Panc1 (cell line): ENCODE results near the gene RANBP3L. TPM values are rescaled to one million over a fixed set of nuclear protein-coding genes. Genes with fewer than 3 reads are reported as not detected.
"Not testable (repeated sequence)": the region's sequence is repeated elsewhere in the genome, so short reads cannot be mapped to it uniquely, and the experiment has no call there.

Experiments
- ATAC-seq: fragments of 200-7000 bp; cut with Tn5 transposase; 2 replicates; pipeline ENCODE4 v1.9.1; 2020; ENCODE audit warnings: mild to moderate bottlenecking, moderate library complexity
- BruUV-seq: library from RNA; stranded (reverse); fragments of 400-500 nt; replicated peaks from 2 replicates; lab custom pipeline; 2021; lab: Mats Ljungman, UMichigan
- CTCF ChIA-PET: fragments of 300-600 bp; sonication (Branson Sonifier 250); formaldehyde crosslinking; loops from one replicate; lab custom pipeline; 2022; ENCODE audit warnings: antibody characterized with exemption; lab: Charles Lee
- POLR2A ChIA-PET: fragments of 300-600 bp; sonication (Branson Sonifier 250); formaldehyde crosslinking; loops from one replicate; lab custom pipeline; 2022; ENCODE audit warnings: antibody characterized with exemption; lab: Charles Lee
- DNase-seq: peaks from one replicate; pipeline ENCODE4 v3.0.0-alpha.2; 2010; ENCODE audit warnings: low read depth, low spot score
- H3K27ac ChIP-seq: 2 replicates; pipeline ENCODE4 v1.5.1; 2011; ENCODE audit warnings: mild to moderate bottlenecking, low read length, inconsistent platforms
- H3K27me3 ChIP-seq: fragments of 200-500 bp; sonication (Bioruptor generic); 2 replicates; pipeline ENCODE4 v1.6.0; 2014; ENCODE audit warnings: low read length, inconsistent platforms; ENCODE audit not compliant: control insufficient read depth, insufficient read depth
- H3K36me3 ChIP-seq: fragments of 200-500 bp; sonication (Bioruptor generic); 2 replicates; pipeline ENCODE4 v1.5.1; 2014; ENCODE audit warnings: inconsistent platforms, mild to moderate bottlenecking, low read length, moderate library complexity; ENCODE audit not compliant: control insufficient read depth, insufficient read depth
- H3K4me1 ChIP-seq: 2 replicates; pipeline ENCODE4 v1.5.1; 2011; ENCODE audit warnings: inconsistent platforms, mild to moderate bottlenecking, low read length, moderate library complexity; ENCODE audit not compliant: control insufficient read depth, insufficient read depth
- H3K4me3 ChIP-seq, 2 experiments: 2 replicates each; pipeline ENCODE4 v1.5.1; 2011 to 2012; ENCODE audit warnings: low read depth in 2 of 2, low read length in 2 of 2, mild to moderate bottlenecking in 2 of 2, inconsistent platforms in 1 of 2, moderate library complexity in 1 of 2
- H3K9me3 ChIP-seq: fragments of 200-500 bp; sonication (Bioruptor generic); 2 replicates; pipeline ENCODE4 v1.5.1; 2014; ENCODE audit warnings: low read depth, mild to moderate bottlenecking, inconsistent platforms, low read length, moderate library complexity; ENCODE audit not compliant: control insufficient read depth, insufficient read depth
- CTCF ChIP-seq: fragments of 450-650 bp; IDR thresholded peaks from 2 replicates; pipeline ENCODE4 v1.5.1; 2017; ENCODE audit warnings: mild to moderate bottlenecking
- POLR2AphosphoS5 ChIP-seq: IDR thresholded peaks from 2 replicates; pipeline ENCODE4 v1.6.1; 2012; ENCODE audit warnings: mild to moderate bottlenecking, low read depth, low read length, moderate library complexity
- REST ChIP-seq, 2 experiments: IDR thresholded peaks; 2 replicates each; pipeline ENCODE4 v1.6.1; 2011 to 2012; ENCODE audit warnings: low read depth in 2 of 2, control low read depth in 1 of 2, low read length in 1 of 2, mild to moderate bottlenecking in 1 of 2, moderate library complexity in 1 of 2; ENCODE audit not compliant: insufficient read depth in 1 of 2
- SIN3A ChIP-seq: IDR thresholded peaks from 2 replicates; pipeline ENCODE4 v1.6.1; 2012; ENCODE audit warnings: low read depth, mild to moderate bottlenecking, low read length, moderate library complexity, borderline replicate concordance; ENCODE audit not compliant: insufficient read depth
- TCF7L2 ChIP-seq: IDR thresholded peaks from 2 replicates; pipeline ENCODE4 v1.6.1; 2011; ENCODE audit warnings: mild to moderate bottlenecking, low read depth, low read length, inconsistent platforms
- in situ Hi-C: cut with HindIII; loops from 2 replicates; pipeline ENCODE4 v1.10.0; 2016; ENCODE audit warnings: low sequenced_read_pairs, low pct_unique_long_range_greater_than_20kb
- intact Hi-C: fragments of 100-400 bp; cut with micrococcal nuclease; formaldehyde crosslinking; loops from one replicate; pipeline ENCODE4 v1.10.0; 2022; ENCODE audit not compliant: unreplicated experiment
- total RNA-seq: library from RNA; stranded (reverse); gene quantifications from one replicate; pipeline ENCODE4 v1.2.1, GENCODE V29; 2021; ENCODE audit not compliant: unreplicated experiment

RANBP3L gene
- total RNA-seq, 1 experiment from 2014 or later: 0.28 TPM

GRCh38 chr5:36297653-36298052 is 4.0 kb downstream of the RANBP3L start:
- Histone ChIP-seq H3K27ac (no peak overlapping the region), H3K4me3 (no peak overlapping the region), H3K9me3 (no peaks in the 10 kb centered on the region), H3K36me3 (no peaks in the 10 kb centered on the region), H3K4me1 (no peaks in the 10 kb centered on the region), H3K27me3 (peaks cover 3% of the 10 kb centered on the region)
- intact Hi-C loops: no loop called here
- ChIA-PET CTCF (no interaction called here), POLR2A (no interaction called here)
- no peak for TF ChIP-seq POLR2AphosphoS5
- TF ChIP-seq SIN3A: no peak
- TF ChIP-seq REST (IDR thresholded peaks at IDR 0.05; ENCODE audit: insufficient read depth in 1 of 2, low read depth in 2 of 2, low read length in 1 of 2): no peak
- no peak for TF ChIP-seq CTCF
- no peak for TF ChIP-seq TCF7L2
- no peak for DNase-seq
- no TSS peak for BruUV-seq
- ATAC-seq: no peak
- in situ Hi-C loops: no loop called here

- ChIA-PET POLR2A (no interaction called here), CTCF (no interaction called here)
- no peaks in the 10 kb centered on the region for H3K9me3 ChIP-seq
- DNase-seq (no peak), ATAC-seq (no peak)
- no peaks in the 10 kb centered on the region for H3K36me3 ChIP-seq
- no peaks in the 10 kb centered on the region for H3K4me1 ChIP-seq
- BruUV-seq: no TSS peak
- intact Hi-C loops: no loop called here
- H3K4me3 ChIP-seq: no peak overlapping the region
- no peak for TF ChIP-seq CTCF
- no peak for TF ChIP-seq TCF7L2
- TF ChIP-seq REST (IDR thresholded peaks at IDR 0.05; ENCODE audit: insufficient read depth in 1 of 2, low read depth in 2 of 2, low read length in 1 of 2): no peak
- no peak for TF ChIP-seq SIN3A
- no peak for TF ChIP-seq POLR2AphosphoS5
- H3K27ac ChIP-seq: no peak overlapping the region
- in situ Hi-C loops: no loop called here
- peaks cover 4% of the 10 kb centered on the region; the same call in 1 of the 2 replicates for H3K27me3 ChIP-seq
These were observed 15.7 kb downstream of the RANBP3L start for GRCh38 chr5:36285837-36286615.

- CTCF ChIA-PET, POLR2A ChIA-PET, H3K4me3 ChIP-seq, ATAC-seq, intact Hi-C loops, BruUV-seq, H3K36me3 ChIP-seq, H3K27me3 ChIP-seq, H3K27ac ChIP-seq, DNase-seq, in situ Hi-C loops, H3K4me1 ChIP-seq, H3K9me3 ChIP-seq: not testable (repeated sequence)
These were observed 17.9 kb downstream of the RANBP3L start for GRCh38 chr5:36283775-36284174.
